ENCODE data around the gene TMC1. TPM values are rescaled to one million over a fixed set of nuclear protein-coding genes. Genes with fewer than 3 reads are reported as not detected.

TMC1 gene
- total RNA-seq, 4 donors from 2014 or later: 0.32 TPM; not detected in 3

- Histone ChIP-seq H3K4me1 (peaks cover 0 to 6% (median 0%) of the 10 kb centered on the region in 4 donors), H3K4me3 (no peak overlapping the region), H3K27me3 (no peaks in the 10 kb centered on the region), H3K9me3 (no peaks in the 10 kb centered on the region), H3K27ac (no peak overlapping the region), H3K36me3 (no peaks in the 10 kb centered on the region)
- WGBS, 2 donors (ENCODE audit: low coverage in 1 of 2): 83 to 91% methylated on average over 1 to 2 of the region's 2 CpGs
- no peak for DNase-seq
- in situ Hi-C loops (cut with MboI; ENCODE audit: low pct_ligation_motif_present in 1 of 4, low pct_unique_long_range_greater_than_20kb in 1 of 4, low sequenced_read_pairs in 3 of 4): loop anchor here in 2 of 4 donors (25.0 kb wide), 3 partner anchors 196 to 771 kb away; no protein-coding TSS in a partner anchor
- intact Hi-C loops (cut with DNase I; ENCODE audit: low total_unique reads): no loop called here
- TF ChIP-seq EP300 (IDR thresholded peaks at IDR 0.05; ENCODE audit: low read depth): no peak
These were observed 286.5 kb downstream of the TMC1 start for GRCh38 chr9:72807765-72808445.

DNA sequence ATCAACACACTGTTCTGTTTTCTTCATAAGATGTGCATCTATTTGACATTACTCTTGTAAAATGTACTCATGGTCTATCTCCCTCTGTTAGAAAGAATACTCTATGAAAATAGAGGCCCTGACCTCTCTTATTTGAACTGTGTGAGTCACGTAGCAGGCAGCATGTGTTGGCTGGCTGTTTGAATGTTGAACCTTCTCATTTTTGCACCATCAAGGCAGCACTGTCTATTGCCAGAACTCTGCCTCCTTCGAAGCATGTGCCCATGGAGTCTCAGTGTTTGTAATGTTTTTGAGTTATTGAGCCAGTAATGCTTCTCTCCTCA, 287.0 kb downstream of the TMC1 start:
- no peak overlapping the region for H3K4me3 ChIP-seq
- in situ Hi-C loops (cut with MboI; ENCODE audit: low pct_ligation_motif_present in 1 of 4, low pct_unique_long_range_greater_than_20kb in 1 of 4, low sequenced_read_pairs in 3 of 4): loop anchor here in 2 of 4 donors (25.0 kb wide), 3 partner anchors 196 to 771 kb away; no protein-coding TSS in a partner anchor
- H3K27me3 ChIP-seq: no peaks in the 10 kb centered on the region
- WGBS, 2 donors (ENCODE audit: low coverage in 1 of 2): 71% methylated on average over 2 of the region's 2 CpGs; no CpG with 5 or more reads in 1 of the 2 donors
- H3K27ac ChIP-seq: no peak overlapping the region
- no peak for TF ChIP-seq EP300 (IDR thresholded peaks at IDR 0.05; ENCODE audit: low read depth)
- no peak for TF ChIP-seq POLR2AphosphoS5 (IDR thresholded peaks at IDR 0.05)
- TF ChIP-seq, protein P1, sequence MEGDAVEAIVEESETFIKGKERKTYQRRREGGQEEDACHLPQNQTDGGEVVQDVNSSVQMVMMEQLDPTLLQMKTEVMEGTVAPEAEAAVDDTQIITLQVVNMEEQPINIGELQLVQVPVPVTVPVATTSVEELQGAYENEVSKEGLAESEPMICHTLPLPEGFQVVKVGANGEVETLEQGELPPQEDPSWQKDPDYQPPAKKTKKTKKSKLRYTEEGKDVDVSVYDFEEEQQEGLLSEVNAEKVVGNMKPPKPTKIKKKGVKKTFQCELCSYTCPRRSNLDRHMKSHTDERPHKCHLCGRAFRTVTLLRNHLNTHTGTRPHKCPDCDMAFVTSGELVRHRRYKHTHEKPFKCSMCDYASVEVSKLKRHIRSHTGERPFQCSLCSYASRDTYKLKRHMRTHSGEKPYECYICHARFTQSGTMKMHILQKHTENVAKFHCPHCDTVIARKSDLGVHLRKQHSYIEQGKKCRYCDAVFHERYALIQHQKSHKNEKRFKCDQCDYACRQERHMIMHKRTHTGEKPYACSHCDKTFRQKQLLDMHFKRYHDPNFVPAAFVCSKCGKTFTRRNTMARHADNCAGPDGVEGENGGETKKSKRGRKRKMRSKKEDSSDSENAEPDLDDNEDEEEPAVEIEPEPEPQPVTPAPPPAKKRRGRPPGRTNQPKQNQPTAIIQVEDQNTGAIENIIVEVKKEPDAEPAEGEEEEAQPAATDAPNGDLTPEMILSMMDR (IDR thresholded peaks at IDR 0.05): no peak
- no peak for TF ChIP-seq POLR2A (IDR thresholded peaks at IDR 0.05)
- intact Hi-C loops (cut with DNase I; ENCODE audit: low total_unique reads): no loop called here
- peaks cover 0 to 11% (median under 1%) of the 10 kb centered on the region in 4 donors for H3K4me1 ChIP-seq
- H3K36me3 ChIP-seq: no peaks in the 10 kb centered on the region
- H3K9me3 ChIP-seq: no peaks in the 10 kb centered on the region
- DNase-seq: no peak

DNA sequence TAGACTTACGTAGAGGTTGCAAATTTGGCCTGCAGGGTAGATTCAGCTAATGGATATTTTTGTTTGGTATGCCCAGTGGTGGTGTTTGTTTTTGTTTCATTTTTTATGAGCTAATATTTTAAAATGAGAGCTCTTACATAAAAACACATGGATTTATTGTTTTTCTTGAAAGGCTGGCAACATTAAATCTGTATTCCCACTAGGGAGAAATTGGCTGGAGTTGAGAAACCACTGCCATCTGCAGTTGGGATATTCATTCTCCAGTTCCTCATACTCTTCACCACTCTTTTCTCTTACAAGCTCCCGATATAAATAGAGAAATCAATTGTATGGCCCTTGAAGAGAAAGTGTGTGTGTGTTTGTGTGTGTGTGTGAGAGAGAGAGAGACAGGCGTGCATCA, 288.2 kb downstream of the TMC1 start:
- no peak for DNase-seq
- TF ChIP-seq, protein P1 (IDR thresholded peaks at IDR 0.05): no peak
- no peak for TF ChIP-seq POLR2A (IDR thresholded peaks at IDR 0.05)
- no peak for TF ChIP-seq POLR2AphosphoS5 (IDR thresholded peaks at IDR 0.05)
- no peak for TF ChIP-seq EP300 (IDR thresholded peaks at IDR 0.05; ENCODE audit: low read depth)
- Histone ChIP-seq H3K4me3 (no peak overlapping the region), H3K9me3 (no peaks in the 10 kb centered on the region), H3K36me3 (no peaks in the 10 kb centered on the region), H3K4me1 (peaks cover 0 to 14% (median 2%) of the 10 kb centered on the region in 4 donors), H3K27me3 (no peaks in the 10 kb centered on the region), H3K27ac (no peak overlapping the region)
- intact Hi-C loops (cut with DNase I; ENCODE audit: low total_unique reads): no loop called here
- WGBS, 2 donors (ENCODE audit: low coverage in 1 of 2): 79 to 87% methylated on average over 3 of the region's 3 CpGs
- in situ Hi-C loops (cut with MboI; ENCODE audit: low pct_ligation_motif_present in 1 of 4, low pct_unique_long_range_greater_than_20kb in 1 of 4, low sequenced_read_pairs in 3 of 4): loop anchor here in 2 of 4 donors (25.0 kb wide), 3 partner anchors 197 to 772 kb away; no protein-coding TSS in a partner anchor

GRCh38 chr9:72812559-72813111, 291.2 kb downstream of the TMC1 start:
- WGBS, 2 donors (ENCODE audit: low coverage in 1 of 2): 30 to 45% methylated on average over 2 of the region's 2 CpGs
- intact Hi-C loops (cut with DNase I; ENCODE audit: low total_unique reads): no loop called here
- DNase-seq: no peak
- in situ Hi-C loops (cut with MboI; ENCODE audit: low pct_ligation_motif_present in 1 of 4, low pct_unique_long_range_greater_than_20kb in 1 of 4, low sequenced_read_pairs in 3 of 4): loop anchor here in 2 of 4 donors (25.0 kb wide), 3 partner anchors 200 to 775 kb away; no protein-coding TSS in a partner anchor
- Histone ChIP-seq H3K27me3 (no peaks in the 10 kb centered on the region), H3K27ac (no peak overlapping the region), H3K9me3 (no peaks in the 10 kb centered on the region), H3K4me1 (peaks cover 0 to 14% (median 2%) of the 10 kb centered on the region in 4 donors), H3K4me3 (no peak overlapping the region), H3K36me3 (no peaks in the 10 kb centered on the region)
- TF ChIP-seq EP300 (IDR thresholded peaks at IDR 0.05; ENCODE audit: low read depth) (no peak), POLR2AphosphoS5 (IDR thresholded peaks at IDR 0.05) (no peak), POLR2A (IDR thresholded peaks at IDR 0.05) (no peak)
- TF ChIP-seq, protein P1 (IDR thresholded peaks at IDR 0.05): no peak

Measured in transverse colon (tissue), 4 donors.